ENCODE results near the gene ACBD6. TPM values are rescaled to one million over a fixed set of nuclear protein-coding genes. Genes with fewer than 3 reads are reported as not detected.

The ACBD6 gene
- polyA plus RNA-seq, 1 experiment: 49.0 TPM

DNA sequence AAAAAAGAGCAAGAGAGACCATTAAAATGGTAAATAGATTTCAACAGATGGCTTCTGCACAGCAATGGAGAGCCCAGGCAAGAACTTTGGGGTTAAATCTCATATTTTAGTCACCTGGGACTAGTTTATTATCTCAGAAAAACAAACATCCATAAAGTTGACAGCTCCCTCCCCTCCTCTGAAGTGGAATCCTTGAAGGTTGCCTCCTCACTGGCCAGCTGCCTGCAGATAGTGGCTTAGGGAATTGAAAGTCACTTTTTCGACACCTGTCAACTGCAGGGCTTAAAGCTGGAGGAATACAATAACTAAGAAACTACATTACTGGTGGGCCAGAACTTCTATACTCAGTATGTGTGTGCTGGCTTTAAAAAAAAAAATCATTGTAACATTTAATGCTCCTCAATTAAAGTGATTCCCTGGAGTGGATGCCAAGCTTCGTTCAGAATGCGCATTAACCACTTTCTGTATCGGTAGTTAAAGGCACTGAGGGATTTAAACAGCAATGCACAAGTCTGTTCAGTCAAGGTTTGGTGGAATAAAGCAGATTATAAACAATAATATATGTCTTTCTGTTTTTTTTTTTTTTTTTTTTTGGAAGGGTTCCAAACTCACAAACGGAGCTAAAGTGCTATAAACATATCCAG lies 219.9 kb downstream of the ACBD6 start:
- CTCF ChIA-PET: interaction anchor here (0.6 kb wide), 1 partner anchor 1170 kb away, joined by 3 read pairs; no protein-coding TSS in a partner anchor
- no peak overlapping the region for H3K4me3 ChIP-seq (ENCODE audit: low read depth, low read length)
- H3K27me3 ChIP-seq (ENCODE audit: control insufficient read depth, insufficient read depth, low read length): no peaks in the 10 kb centered on the region
- no peaks in the 10 kb centered on the region; the same call in none of the 2 replicates for H3K36me3 ChIP-seq (ENCODE audit: control insufficient read depth, insufficient read depth, low read length)
- TF ChIP-seq, protein P1, sequence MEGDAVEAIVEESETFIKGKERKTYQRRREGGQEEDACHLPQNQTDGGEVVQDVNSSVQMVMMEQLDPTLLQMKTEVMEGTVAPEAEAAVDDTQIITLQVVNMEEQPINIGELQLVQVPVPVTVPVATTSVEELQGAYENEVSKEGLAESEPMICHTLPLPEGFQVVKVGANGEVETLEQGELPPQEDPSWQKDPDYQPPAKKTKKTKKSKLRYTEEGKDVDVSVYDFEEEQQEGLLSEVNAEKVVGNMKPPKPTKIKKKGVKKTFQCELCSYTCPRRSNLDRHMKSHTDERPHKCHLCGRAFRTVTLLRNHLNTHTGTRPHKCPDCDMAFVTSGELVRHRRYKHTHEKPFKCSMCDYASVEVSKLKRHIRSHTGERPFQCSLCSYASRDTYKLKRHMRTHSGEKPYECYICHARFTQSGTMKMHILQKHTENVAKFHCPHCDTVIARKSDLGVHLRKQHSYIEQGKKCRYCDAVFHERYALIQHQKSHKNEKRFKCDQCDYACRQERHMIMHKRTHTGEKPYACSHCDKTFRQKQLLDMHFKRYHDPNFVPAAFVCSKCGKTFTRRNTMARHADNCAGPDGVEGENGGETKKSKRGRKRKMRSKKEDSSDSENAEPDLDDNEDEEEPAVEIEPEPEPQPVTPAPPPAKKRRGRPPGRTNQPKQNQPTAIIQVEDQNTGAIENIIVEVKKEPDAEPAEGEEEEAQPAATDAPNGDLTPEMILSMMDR (IDR thresholded peaks at IDR 0.05; ENCODE audit: insufficient read depth, low read depth, low read length): no peak
- no peak for DNase-seq (ENCODE audit: low read depth)
- POLR2A ChIA-PET: no interaction called here

DNA sequence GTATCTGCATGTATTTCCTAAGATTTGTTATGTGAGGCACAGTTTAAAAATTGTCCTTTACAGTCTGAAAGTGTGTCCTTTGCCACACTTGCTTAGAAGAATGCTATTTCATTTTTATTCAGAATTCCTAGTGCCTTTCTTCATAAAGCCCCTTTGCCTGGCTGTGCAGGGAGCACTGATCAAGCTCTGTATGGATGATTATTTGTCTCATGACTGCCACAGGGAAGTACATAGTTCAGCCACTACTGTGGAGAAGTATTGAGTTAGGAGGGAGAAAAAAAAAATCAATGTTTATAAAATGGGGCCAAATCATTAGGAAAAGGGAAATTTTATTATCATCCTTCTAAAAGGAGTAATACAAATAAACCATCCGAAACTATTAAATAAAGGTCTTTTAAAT lies 220.9 kb downstream of the ACBD6 start:
- Histone ChIP-seq H3K36me3 (ENCODE audit: control insufficient read depth, insufficient read depth, low read length) (no peaks in the 10 kb centered on the region; the same call in none of the 2 replicates), H3K4me3 (ENCODE audit: low read depth, low read length) (no peak overlapping the region), H3K27me3 (ENCODE audit: control insufficient read depth, insufficient read depth, low read length) (no peaks in the 10 kb centered on the region)
- TF ChIP-seq, protein P1 (IDR thresholded peaks at IDR 0.05; ENCODE audit: insufficient read depth, low read depth, low read length): no peak
- CTCF ChIA-PET: no interaction called here
- no peak for DNase-seq (ENCODE audit: low read depth)
- POLR2A ChIA-PET: no interaction called here

DNA sequence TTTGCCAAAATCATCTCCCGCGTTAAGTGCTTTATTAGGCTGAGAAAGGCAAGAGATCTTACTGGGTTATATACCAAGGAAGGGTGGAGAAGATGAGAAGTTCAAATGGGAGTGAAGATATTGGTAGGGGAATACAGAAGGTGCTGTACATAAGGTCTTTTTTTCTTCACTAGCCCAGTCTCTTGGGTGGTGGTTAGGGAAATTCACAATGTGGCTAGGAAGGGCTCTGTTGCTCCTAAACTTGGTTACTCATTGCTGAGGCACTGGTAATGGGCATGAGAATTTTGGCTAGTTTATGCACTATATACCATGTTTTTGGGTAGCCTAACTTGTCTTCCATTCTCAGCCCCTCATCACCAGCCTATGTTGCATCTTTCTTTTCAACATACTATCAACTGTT lies 221.8 kb downstream of the ACBD6 start:
- CTCF ChIA-PET: interaction anchor here (1.1 kb wide), 1 partner anchor 28 kb away, joined by 3 read pairs; no protein-coding TSS in a partner anchor
- no peak for DNase-seq (ENCODE audit: low read depth)
- TF ChIP-seq, protein P1 (IDR thresholded peaks at IDR 0.05; ENCODE audit: insufficient read depth, low read depth, low read length): no peak
- no peaks in the 10 kb centered on the region; the same call in none of the 2 replicates for H3K36me3 ChIP-seq (ENCODE audit: control insufficient read depth, insufficient read depth, low read length)
- no peak overlapping the region for H3K4me3 ChIP-seq (ENCODE audit: low read depth, low read length)
- no peaks in the 10 kb centered on the region for H3K27me3 ChIP-seq (ENCODE audit: control insufficient read depth, insufficient read depth, low read length)
- POLR2A ChIA-PET: no interaction called here

DNA sequence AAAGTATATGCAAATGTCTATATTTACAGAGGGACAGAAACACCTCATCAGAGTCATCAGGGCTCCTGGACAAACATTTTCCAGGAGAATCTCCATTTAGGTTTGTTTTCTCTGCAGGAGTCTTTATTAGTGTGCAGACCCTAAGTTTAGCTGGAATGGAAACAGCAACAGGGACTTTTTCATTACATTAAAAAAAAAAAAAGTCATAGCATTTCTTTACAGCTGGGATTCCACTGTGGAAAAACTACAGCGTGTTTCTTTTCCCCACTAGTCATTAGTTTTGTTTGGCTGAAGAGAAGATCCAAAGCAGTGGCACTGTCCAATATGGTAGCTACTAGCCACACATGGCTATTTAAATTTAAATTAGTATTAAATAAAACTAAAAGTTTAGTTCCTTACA lies 222.7 kb downstream of the ACBD6 start:
- no peak for DNase-seq (ENCODE audit: low read depth)
- CTCF ChIA-PET: interaction anchor here (1.1 kb wide), 1 partner anchor 27 kb away, joined by 3 read pairs; no protein-coding TSS in a partner anchor
- TF ChIP-seq, protein P1 (IDR thresholded peaks at IDR 0.05; ENCODE audit: insufficient read depth, low read depth, low read length): no peak
- POLR2A ChIA-PET: no interaction called here
- no peak overlapping the region for H3K4me3 ChIP-seq (ENCODE audit: low read depth, low read length)
- H3K36me3 ChIP-seq (ENCODE audit: control insufficient read depth, insufficient read depth, low read length): peaks cover 3% of the 10 kb centered on the region
- no peaks in the 10 kb centered on the region for H3K27me3 ChIP-seq (ENCODE audit: control insufficient read depth, insufficient read depth, low read length)

DNA sequence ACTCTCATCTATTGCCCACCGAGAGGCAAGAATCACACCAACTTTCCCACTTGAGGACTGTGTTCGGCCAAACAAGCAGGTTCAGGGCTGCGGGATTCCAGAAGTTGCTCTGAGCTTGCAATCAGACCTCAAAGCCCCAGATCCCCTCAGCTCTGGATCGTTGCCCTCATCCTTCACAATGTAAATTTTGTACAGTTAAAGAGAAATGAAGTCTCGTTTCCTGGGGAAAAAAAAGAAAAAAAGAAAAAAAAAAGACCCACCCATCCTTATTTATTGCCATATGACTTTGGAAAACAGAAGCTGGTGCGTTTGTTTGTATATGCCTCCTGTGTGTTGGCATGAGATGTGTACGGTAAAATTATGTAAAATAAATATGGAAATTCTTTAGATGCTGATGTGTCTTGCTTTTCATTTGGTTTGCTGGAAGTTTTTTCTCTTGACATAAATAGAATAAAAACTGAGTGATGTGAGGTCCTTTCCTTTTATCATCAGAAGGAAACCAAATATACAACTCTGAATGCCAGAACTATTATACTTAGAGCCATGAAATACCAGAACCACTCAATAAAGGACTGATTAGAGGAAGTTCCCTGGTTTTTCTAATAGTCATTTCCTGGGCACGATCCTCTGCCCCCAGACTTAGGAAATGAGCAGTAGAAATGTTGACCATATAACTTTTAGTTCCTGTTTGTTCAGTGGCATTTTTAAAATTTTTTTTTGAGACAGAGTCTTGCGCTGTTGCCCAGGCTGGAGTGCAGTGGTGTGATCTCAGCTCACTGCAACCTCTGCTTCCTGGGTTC lies 223.6 kb downstream of the ACBD6 start:
- H3K27me3 ChIP-seq (ENCODE audit: control insufficient read depth, insufficient read depth, low read length): no peaks in the 10 kb centered on the region
- ChIA-PET POLR2A (no interaction called here), CTCF (interaction anchor here (0.9 kb wide), 1 partner anchor 26 kb away, joined by 3 read pairs; no protein-coding TSS in a partner anchor)
- DNase-seq (ENCODE audit: low read depth): no peak
- H3K36me3 ChIP-seq (ENCODE audit: control insufficient read depth, insufficient read depth, low read length): peaks cover 4% of the 10 kb centered on the region
- TF ChIP-seq, protein P1 (IDR thresholded peaks at IDR 0.05; ENCODE audit: insufficient read depth, low read depth, low read length): no peak
- no peak overlapping the region for H3K4me3 ChIP-seq (ENCODE audit: low read depth, low read length)

Measured in BJ (cell line).